ENCODE data around the gene HTATIP2. TPM values are rescaled to one million over a fixed set of nuclear protein-coding genes. Genes with fewer than 3 reads are reported as not detected.

HTATIP2 gene
- 27.9 and 82.5 TPM in 2 replicates for total RNA-seq (ENCODE audit: low replicate concordance)

DNA sequence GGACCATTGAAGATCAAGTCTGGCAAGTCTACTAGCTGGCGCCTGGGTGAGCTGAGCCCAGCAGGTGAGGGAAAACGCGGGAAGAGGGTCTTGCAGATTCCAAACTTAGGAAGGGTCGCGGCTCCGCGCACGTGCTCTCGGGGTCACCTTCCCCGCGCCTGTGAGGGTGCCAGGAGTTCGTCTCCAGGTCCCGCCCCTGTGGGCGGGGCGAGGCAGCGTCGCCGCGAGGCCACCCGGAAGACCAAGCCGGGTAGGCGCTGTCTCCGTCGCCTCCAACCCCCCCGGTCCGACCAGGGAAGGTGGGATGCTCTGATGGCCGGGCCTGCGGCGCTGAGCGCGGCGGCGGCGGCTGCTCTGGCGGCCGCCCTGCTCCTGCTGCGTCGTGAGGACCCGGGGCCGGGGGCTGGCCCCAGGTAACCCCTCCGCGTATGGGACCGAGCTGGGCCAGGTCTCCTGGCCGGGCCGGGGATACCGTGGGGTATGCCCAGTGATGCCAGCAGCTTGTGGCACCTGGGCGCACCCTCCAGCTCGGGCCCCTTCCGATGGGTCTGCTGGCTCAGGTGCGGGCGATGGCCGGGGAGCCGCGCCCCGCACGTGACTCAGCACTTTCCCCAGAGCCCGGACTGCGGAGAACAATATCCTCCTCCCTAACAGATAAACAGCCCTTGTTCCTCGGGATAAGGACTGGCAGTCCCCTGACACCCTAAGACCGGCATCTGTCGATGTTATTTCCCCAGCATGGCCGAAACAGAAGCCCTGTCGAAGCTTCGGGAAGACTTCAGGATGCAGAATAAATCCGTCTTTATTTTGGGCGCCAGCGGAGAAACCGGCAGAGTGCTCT, at the start of gene HTATIP2:
HTATIP2 (plus strand) TSS at position 215 of the 841 bp plus-strand sequence; CDS start at position 739, 524 bp downstream.
- peak within 1 kb of the TSS; percentile 68 for H3K4me3 ChIP-seq (ENCODE audit: low read depth, low read length)
- TF ChIP-seq, protein P1, sequence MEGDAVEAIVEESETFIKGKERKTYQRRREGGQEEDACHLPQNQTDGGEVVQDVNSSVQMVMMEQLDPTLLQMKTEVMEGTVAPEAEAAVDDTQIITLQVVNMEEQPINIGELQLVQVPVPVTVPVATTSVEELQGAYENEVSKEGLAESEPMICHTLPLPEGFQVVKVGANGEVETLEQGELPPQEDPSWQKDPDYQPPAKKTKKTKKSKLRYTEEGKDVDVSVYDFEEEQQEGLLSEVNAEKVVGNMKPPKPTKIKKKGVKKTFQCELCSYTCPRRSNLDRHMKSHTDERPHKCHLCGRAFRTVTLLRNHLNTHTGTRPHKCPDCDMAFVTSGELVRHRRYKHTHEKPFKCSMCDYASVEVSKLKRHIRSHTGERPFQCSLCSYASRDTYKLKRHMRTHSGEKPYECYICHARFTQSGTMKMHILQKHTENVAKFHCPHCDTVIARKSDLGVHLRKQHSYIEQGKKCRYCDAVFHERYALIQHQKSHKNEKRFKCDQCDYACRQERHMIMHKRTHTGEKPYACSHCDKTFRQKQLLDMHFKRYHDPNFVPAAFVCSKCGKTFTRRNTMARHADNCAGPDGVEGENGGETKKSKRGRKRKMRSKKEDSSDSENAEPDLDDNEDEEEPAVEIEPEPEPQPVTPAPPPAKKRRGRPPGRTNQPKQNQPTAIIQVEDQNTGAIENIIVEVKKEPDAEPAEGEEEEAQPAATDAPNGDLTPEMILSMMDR (IDR thresholded peaks at IDR 0.05; ENCODE audit: insufficient read depth, low read length): no peak
- DNase-seq (ENCODE audit: low read depth): peak; percentile 57

DNA sequence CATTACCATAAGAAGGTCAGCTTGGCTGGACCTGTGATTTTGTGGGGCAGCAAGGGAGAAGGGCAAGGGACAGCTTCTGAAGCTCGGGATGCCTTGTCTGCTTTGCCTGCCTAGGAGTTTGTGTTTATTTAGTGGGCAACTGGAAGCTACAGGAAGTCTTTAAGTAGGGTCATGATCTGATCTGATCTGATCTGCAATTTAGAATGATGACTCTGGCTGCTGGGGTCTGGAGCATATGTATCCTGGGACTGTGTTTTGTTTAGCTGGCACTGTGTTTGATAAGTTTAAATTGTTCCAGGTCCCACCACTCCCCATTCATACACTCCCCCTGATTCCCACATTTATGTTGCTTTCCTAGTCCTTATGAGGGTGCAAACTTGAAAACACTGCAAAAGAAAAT, 47.7 kb upstream of the HTATIP2 start:
- TF ChIP-seq, protein P1 (IDR thresholded peaks at IDR 0.05; ENCODE audit: insufficient read depth, low read length): no peak
- no peak for DNase-seq (ENCODE audit: low read depth)
- H3K4me3 ChIP-seq (ENCODE audit: low read depth, low read length): no peak overlapping the region

DNA sequence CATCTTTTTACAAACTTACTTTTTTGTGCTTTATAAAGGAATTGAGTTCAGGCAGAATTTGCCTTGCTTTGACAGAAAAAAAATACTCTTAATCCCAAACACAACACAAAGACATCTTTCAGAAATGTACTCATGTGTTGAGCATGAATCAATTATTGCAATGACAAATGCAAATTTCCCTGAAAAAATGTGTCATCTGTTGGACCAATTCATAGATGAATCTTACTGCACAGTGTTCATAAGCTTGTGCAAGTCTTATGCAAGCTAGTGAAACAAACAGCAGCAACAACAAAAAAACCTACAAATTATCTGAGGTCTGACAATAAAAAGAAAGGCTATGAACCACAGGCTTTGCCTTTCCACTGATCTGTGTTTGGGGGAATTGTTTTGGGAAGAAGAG, 42.3 kb upstream of the HTATIP2 start:
- H3K4me3 ChIP-seq (ENCODE audit: low read depth, low read length): no peak overlapping the region
- DNase-seq (ENCODE audit: low read depth): no peak
- TF ChIP-seq, protein P1 (IDR thresholded peaks at IDR 0.05; ENCODE audit: insufficient read depth, low read length): no peak

DNA sequence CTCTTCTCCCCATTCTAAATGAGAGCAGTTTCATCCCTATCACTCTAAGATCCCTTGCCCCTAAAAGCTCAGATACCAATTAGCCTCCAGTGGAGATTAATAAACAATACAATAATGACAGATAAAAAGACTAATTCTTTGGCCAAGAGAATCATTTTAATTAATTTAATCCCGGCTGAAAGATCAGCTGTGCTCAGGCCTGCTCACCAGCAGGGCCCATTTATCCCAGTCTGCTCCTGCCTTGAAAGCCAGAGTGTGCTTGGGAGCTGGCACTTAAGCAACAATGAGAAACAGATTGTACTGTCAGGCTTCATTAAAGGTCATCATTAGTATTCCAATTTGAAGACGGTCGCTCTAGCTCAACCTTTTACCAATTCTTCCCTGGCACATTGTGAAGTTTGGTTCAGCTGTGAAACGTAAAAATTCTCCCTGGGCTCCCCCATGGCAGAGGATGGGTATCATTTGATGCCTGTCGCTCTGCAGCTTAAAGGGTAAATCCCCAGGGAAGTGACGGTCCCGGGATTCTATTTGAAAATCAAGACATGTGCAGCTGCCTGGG, 36.1 kb upstream of the HTATIP2 start:
- TF ChIP-seq, protein P1 (IDR thresholded peaks at IDR 0.05; ENCODE audit: insufficient read depth, low read length): no peak
- H3K4me3 ChIP-seq (ENCODE audit: low read depth, low read length): no peak overlapping the region
- no peak for DNase-seq (ENCODE audit: low read depth)

DNA sequence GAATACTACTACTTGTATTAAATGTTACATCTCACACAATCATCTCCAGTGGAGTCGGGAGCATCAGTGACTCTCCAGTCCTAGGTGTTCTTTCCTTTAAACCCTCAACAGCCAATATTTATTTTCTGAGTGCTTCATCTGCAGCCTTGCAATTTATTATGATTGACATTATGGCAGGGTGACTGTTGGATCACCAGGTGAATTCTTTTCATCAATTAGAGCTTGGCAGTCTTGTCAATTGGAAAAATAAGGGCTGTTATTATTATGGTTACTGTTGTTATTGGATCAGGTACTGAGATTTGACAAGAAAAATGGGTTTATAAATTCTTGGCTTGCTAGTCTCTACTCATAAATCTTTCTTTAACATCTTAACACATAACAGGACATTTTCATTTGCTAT, 27.5 kb upstream of the HTATIP2 start:
- TF ChIP-seq, protein P1 (IDR thresholded peaks at IDR 0.05; ENCODE audit: insufficient read depth, low read length): no peak
- no peak for DNase-seq (ENCODE audit: low read depth)

DNA sequence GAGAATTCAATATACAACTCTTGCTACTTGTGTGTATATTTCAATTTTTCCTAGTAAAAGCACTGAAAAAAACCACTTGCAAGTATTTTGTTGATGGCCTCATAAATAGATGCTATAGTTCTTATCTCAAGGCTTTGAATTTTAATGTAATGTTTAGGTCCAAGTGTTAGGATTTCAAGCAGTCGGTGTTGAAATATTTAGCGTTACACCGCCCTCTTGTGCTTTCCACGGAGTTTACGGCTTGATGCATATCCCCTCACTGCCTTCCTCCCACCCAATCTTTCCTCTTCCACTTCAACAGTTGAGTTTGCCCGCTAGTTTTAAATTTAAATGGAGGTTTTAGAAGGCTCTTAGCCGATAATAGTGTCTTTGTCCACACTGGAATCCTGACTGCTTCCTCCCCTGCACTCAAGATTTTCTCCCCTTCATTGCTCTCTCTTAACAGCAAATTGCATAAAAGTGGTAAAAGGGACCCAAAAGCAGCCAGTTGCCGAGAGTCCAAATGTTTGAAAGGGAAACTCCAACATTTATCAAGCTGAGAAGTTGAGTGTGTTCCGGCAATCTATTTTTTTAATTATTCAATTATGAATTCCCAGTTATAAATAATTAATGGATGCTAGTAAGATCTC, 25.9 kb upstream of the HTATIP2 start:
- DNase-seq (ENCODE audit: low read depth): peak; percentile 43
- TF ChIP-seq, protein P1 (IDR thresholded peaks at IDR 0.05; ENCODE audit: insufficient read depth, low read length): peak; percentile 50
- H3K4me3 ChIP-seq (ENCODE audit: low read depth, low read length): no peak overlapping the region

More for the DNA sequence above, 27.5 kb upstream of the HTATIP2 start:
- no peak overlapping the region for H3K4me3 ChIP-seq (ENCODE audit: low read depth, low read length)
